Measurements from ENCODE around the gene OR10J5.
"Not testable (repeated sequence)": the region's sequence is repeated elsewhere in the genome, so short reads cannot be mapped to it uniquely, and the experiment has no call there.

The OR10J5 gene

DNA sequence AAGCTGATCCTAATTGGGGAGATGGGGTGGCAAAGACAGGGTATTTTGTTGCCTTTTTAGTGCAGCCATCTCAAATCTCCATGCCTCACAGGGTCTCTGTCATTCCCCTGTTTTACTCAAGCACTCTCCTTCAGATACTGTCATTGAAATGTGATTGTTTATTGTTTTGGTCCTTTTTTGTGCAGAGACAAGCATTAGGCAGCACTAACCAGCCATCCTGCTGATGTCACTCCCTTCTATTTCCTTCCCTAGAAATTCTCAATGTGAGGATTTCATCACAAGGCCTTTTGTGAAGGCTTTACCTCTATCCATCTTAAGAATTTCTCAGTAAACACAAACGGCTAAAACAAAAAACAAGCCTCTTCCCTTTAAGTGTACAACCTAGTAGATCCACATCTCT lies 34.7 kb downstream of the OR10J5 start:
- H3K9me3 ChIP-seq (ENCODE audit: insufficient read depth, low read length, severe bottlenecking): no peaks in the 10 kb centered on the region
- H4K20me1 ChIP-seq (ENCODE audit: insufficient read depth, low read length): no peaks in the 10 kb centered on the region
- no peaks in the 10 kb centered on the region for H3K4me1 ChIP-seq (ENCODE audit: insufficient read depth, low read length)
- no peaks in the 10 kb centered on the region for H3K27me3 ChIP-seq (ENCODE audit: insufficient read depth, low read length, poor library complexity)
- H3K4me3 ChIP-seq (ENCODE audit: low read depth in 1 of 2, low read length in 2 of 2): no peak overlapping the region
- H2AFZ ChIP-seq (ENCODE audit: low read depth, low read length): no peak overlapping the region
- H3K27ac ChIP-seq (ENCODE audit: low read length): no peak overlapping the region
- no peak overlapping the region for H3K9ac ChIP-seq (ENCODE audit: low read depth, low read length)
- H3K4me2 ChIP-seq (ENCODE audit: insufficient read depth, low read length): no peak overlapping the region
- no peak for DNase-seq
- no peaks in the 10 kb centered on the region for H3K36me3 ChIP-seq (ENCODE audit: insufficient read depth, low read length)
- H3K79me2 ChIP-seq (ENCODE audit: insufficient read depth, low read length): no peaks in the 10 kb centered on the region
- ATAC-seq (ENCODE audit: insufficient read depth, low read depth): no peak
- no peak for TF ChIP-seq EZH2 (IDR thresholded peaks at IDR 0.05; ENCODE audit: borderline replicate concordance, low read depth, low read length, severe bottlenecking)
- TF ChIP-seq, protein P1, sequence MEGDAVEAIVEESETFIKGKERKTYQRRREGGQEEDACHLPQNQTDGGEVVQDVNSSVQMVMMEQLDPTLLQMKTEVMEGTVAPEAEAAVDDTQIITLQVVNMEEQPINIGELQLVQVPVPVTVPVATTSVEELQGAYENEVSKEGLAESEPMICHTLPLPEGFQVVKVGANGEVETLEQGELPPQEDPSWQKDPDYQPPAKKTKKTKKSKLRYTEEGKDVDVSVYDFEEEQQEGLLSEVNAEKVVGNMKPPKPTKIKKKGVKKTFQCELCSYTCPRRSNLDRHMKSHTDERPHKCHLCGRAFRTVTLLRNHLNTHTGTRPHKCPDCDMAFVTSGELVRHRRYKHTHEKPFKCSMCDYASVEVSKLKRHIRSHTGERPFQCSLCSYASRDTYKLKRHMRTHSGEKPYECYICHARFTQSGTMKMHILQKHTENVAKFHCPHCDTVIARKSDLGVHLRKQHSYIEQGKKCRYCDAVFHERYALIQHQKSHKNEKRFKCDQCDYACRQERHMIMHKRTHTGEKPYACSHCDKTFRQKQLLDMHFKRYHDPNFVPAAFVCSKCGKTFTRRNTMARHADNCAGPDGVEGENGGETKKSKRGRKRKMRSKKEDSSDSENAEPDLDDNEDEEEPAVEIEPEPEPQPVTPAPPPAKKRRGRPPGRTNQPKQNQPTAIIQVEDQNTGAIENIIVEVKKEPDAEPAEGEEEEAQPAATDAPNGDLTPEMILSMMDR (IDR thresholded peaks at IDR 0.05; ENCODE audit: borderline replicate concordance, extremely low read depth, low read length, poor library complexity, severe bottlenecking): no peak

GRCh38 chr1:159494513-159495210 lies 41.1 kb downstream of the OR10J5 start:
- H3K4me3 ChIP-seq (ENCODE audit: low read depth in 1 of 2, low read length in 2 of 2); H3K4me2 ChIP-seq (ENCODE audit: insufficient read depth, low read length); DNase-seq; H3K9me3 ChIP-seq (ENCODE audit: insufficient read depth, low read length, severe bottlenecking); H3K9ac ChIP-seq (ENCODE audit: low read depth, low read length); H4K20me1 ChIP-seq (ENCODE audit: insufficient read depth, low read length); H3K4me1 ChIP-seq (ENCODE audit: insufficient read depth, low read length); H3K36me3 ChIP-seq (ENCODE audit: insufficient read depth, low read length); ATAC-seq (ENCODE audit: insufficient read depth, low read depth); H2AFZ ChIP-seq (ENCODE audit: low read depth, low read length); H3K27me3 ChIP-seq (ENCODE audit: insufficient read depth, low read length, poor library complexity); H3K79me2 ChIP-seq (ENCODE audit: insufficient read depth, low read length); H3K27ac ChIP-seq (ENCODE audit: low read length): not testable (repeated sequence)

DNA sequence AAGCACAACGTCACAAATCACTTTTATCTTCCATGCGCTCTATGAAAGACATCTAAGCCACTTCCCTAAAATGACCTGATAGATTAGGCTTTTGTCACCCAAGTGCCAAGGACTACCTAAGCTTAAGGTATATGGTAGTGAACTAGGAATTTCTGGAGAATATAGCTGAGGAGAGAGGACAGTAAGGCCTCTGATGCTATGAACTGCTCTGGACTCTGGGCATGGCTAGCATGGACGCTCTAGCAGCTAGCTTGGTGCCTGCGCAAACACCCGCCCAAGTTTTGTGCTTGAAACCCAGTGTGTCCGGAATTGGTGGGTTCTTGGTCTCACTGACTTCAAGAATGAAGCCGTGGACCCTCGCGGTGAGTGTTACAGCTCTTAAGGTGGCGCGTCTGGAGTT lies 42.5 kb downstream of the OR10J5 start:
- H4K20me1 ChIP-seq (ENCODE audit: insufficient read depth, low read length): no peaks in the 10 kb centered on the region
- no peak for DNase-seq
- H3K9ac ChIP-seq (ENCODE audit: low read depth, low read length): no peak overlapping the region

GRCh38 chr1:159492575-159493323 lies 43.1 kb downstream of the OR10J5 start:
- H3K27ac ChIP-seq (ENCODE audit: low read length): no peak overlapping the region
- H2AFZ ChIP-seq (ENCODE audit: low read depth, low read length): no peak overlapping the region
- H3K36me3 ChIP-seq (ENCODE audit: insufficient read depth, low read length): no peaks in the 10 kb centered on the region
- TF ChIP-seq, protein P1 (IDR thresholded peaks at IDR 0.05; ENCODE audit: borderline replicate concordance, extremely low read depth, low read length, poor library complexity, severe bottlenecking): no peak
- TF ChIP-seq EZH2 (IDR thresholded peaks at IDR 0.05; ENCODE audit: borderline replicate concordance, low read depth, low read length, severe bottlenecking): no peak
- no peaks in the 10 kb centered on the region for H3K79me2 ChIP-seq (ENCODE audit: insufficient read depth, low read length)
- no peak overlapping the region for H3K4me2 ChIP-seq (ENCODE audit: insufficient read depth, low read length)
- DNase-seq (no peak), ATAC-seq (ENCODE audit: insufficient read depth, low read depth) (no peak)
- H3K4me3 ChIP-seq (ENCODE audit: low read depth in 1 of 2, low read length in 2 of 2): no peak overlapping the region
- H3K9ac ChIP-seq (ENCODE audit: low read depth, low read length): no peak overlapping the region
- no peaks in the 10 kb centered on the region for H3K9me3 ChIP-seq (ENCODE audit: insufficient read depth, low read length, severe bottlenecking)
- H3K4me1 ChIP-seq (ENCODE audit: insufficient read depth, low read length): no peaks in the 10 kb centered on the region
- no peaks in the 10 kb centered on the region for H3K27me3 ChIP-seq (ENCODE audit: insufficient read depth, low read length, poor library complexity)
- no peaks in the 10 kb centered on the region for H4K20me1 ChIP-seq (ENCODE audit: insufficient read depth, low read length)

More for the DNA sequence above, 42.5 kb downstream of the OR10J5 start:
- Histone ChIP-seq H3K27ac (ENCODE audit: low read length) (no peak overlapping the region), H3K4me3 (ENCODE audit: low read depth in 1 of 2, low read length in 2 of 2) (no peak overlapping the region), H3K27me3 (ENCODE audit: insufficient read depth, low read length, poor library complexity) (no peaks in the 10 kb centered on the region), H3K36me3 (ENCODE audit: insufficient read depth, low read length) (no peaks in the 10 kb centered on the region), H3K79me2 (ENCODE audit: insufficient read depth, low read length) (no peaks in the 10 kb centered on the region), H3K4me1 (ENCODE audit: insufficient read depth, low read length) (no peaks in the 10 kb centered on the region), H3K4me2 (ENCODE audit: insufficient read depth, low read length) (no peak overlapping the region), H2AFZ (ENCODE audit: low read depth, low read length) (no peak overlapping the region), H3K9me3 (ENCODE audit: insufficient read depth, low read length, severe bottlenecking) (no peaks in the 10 kb centered on the region)
- no peak for TF ChIP-seq EZH2 (IDR thresholded peaks at IDR 0.05; ENCODE audit: borderline replicate concordance, low read depth, low read length, severe bottlenecking)
- TF ChIP-seq, protein P1 (IDR thresholded peaks at IDR 0.05; ENCODE audit: borderline replicate concordance, extremely low read depth, low read length, poor library complexity, severe bottlenecking): no peak
- no peak for ATAC-seq (ENCODE audit: insufficient read depth, low read depth)
